Smooth muscle cell (in vitro differentiated cells): ENCODE data around the gene TRAPPC14. TPM values are rescaled to one million over a fixed set of nuclear protein-coding genes. Genes with fewer than 3 reads are reported as not detected.
"Not testable (repeated sequence)": the region's sequence is repeated elsewhere in the genome, so short reads cannot be mapped to it uniquely, and the experiment has no call there.

Experiments used
- DNase-seq: peaks from one replicate; lab custom pipeline; 2025; ENCODE audit not compliant: unreplicated experiment; lab: John Stamatoyannopoulos, UW
- H2AFZ ChIP-seq: fragments of 200-600 bp; sonication (generic); 2 replicates; pipeline ENCODE4 v1.6.0; 2016; ENCODE audit warnings: antibody characterized with exemption, low read depth, mild to moderate bottlenecking
- H3F3A ChIP-seq: fragments of 200-600 bp; sonication (generic); 2 replicates; pipeline ENCODE4 v1.6.0; 2017; ENCODE audit warnings: antibody characterized with exemption, low read depth
- H3K27ac ChIP-seq: fragments of 200-600 bp; sonication (generic); 2 replicates; pipeline ENCODE4 v1.5.1; 2016; ENCODE audit warnings: low read depth, mild to moderate bottlenecking
- H3K27me3 ChIP-seq: fragments of 200-600 bp; sonication (generic); 2 replicates; pipeline ENCODE4 v1.6.1; 2016; ENCODE audit warnings: low read depth, mild to moderate bottlenecking
- H3K36me3 ChIP-seq: fragments of 200-600 bp; sonication (generic); 2 replicates; pipeline ENCODE4 v1.5.1; 2016; ENCODE audit warnings: low read depth
- H3K4me1 ChIP-seq: fragments of 200-600 bp; sonication (generic); 2 replicates; pipeline ENCODE4 v1.5.1; 2016; ENCODE audit warnings: low read depth
- H3K4me2 ChIP-seq: fragments of 200-600 bp; sonication (generic); 2 replicates; pipeline ENCODE4 v1.6.0; 2016; ENCODE audit warnings: mild to moderate bottlenecking
- H3K4me3 ChIP-seq: fragments of 200-600 bp; sonication (generic); 2 replicates; pipeline ENCODE4 v1.5.1; 2016; ENCODE audit warnings: mild to moderate bottlenecking
- H3K79me2 ChIP-seq: fragments of 200-600 bp; sonication (generic); 2 replicates; pipeline ENCODE4 v1.6.0; 2016; ENCODE audit warnings: low read depth, mild to moderate bottlenecking
- H3K9ac ChIP-seq: fragments of 200-600 bp; sonication (generic); 2 replicates; pipeline ENCODE4 v1.6.0; 2016; ENCODE audit warnings: low read depth
- H3K9me3 ChIP-seq: fragments of 200-600 bp; sonication (generic); replicated peaks from 2 replicates; pipeline ENCODE4 v1.5.1; 2016; ENCODE audit warnings: low read depth
- H4K20me1 ChIP-seq: fragments of 200-600 bp; sonication (generic); 2 replicates; pipeline ENCODE4 v1.6.0; 2016; ENCODE audit warnings: low read depth
- CTCF ChIP-seq: fragments of 200-600 bp; sonication (generic); IDR thresholded peaks from 2 replicates; pipeline ENCODE4 v1.5.1; 2017; ENCODE audit warnings: borderline replicate concordance, mild to moderate bottlenecking, antibody characterized with exemption; ENCODE audit not compliant: insufficient read depth, poor library complexity, severe bottlenecking
- WGBS: methylation state at CpG from one replicate; pipeline ENCODE4 v1.1.7; 2016; ENCODE audit warnings: low lambda C conversion rate; 5-methylcytosine and 5-hydroxymethylcytosine counted together
- polyA plus RNA-seq: library from polyadenylated mRNA; unstranded; fragments of >200 nt; fragmentation: Nextera tagmentation; extraction: Ambion mirVana; gene quantifications from 2 replicates; pipeline ENCODE4 v1.2.1, GENCODE V29; 2016
- total RNA-seq: library from RNA; depleted of rRNA; stranded (reverse); fragments of >200 nt; gene quantifications from 2 replicates; pipeline ENCODE4 v1.2.3, GENCODE V29; 2014

TRAPPC14 gene
- total RNA-seq (4.4 and 7.0 TPM in 2 replicates), polyA plus RNA-seq (5.4 and 14.7 TPM in 2 replicates)

GRCh38 chr7:100158229-100159098 lies at the start of gene TRAPPC14:
Gene TRAPPC14, minus strand, starts transcription at chr7:100158723. Its CDS starts 224 bp downstream, at chr7:100158499.
- H3K79me2 ChIP-seq: no peaks in the 10 kb centered on the region
- peak within 1 kb of the TSS; percentile 99 for H3K4me2 ChIP-seq
- peak within 1 kb of the TSS; percentile 86 for H3K9ac ChIP-seq
- peak; percentile 82 for DNase-seq
- peak within 1 kb of the TSS; percentile 50 for H3K27ac ChIP-seq
- H3K4me1 ChIP-seq: peaks cover 9% of the 10 kb centered on the region
- H2AFZ ChIP-seq: peak within 1 kb of the TSS; percentile 83
- H3K9me3 ChIP-seq: no peaks in the 10 kb centered on the region
- no peaks in the 10 kb centered on the region for H3K27me3 ChIP-seq
- WGBS: 11% methylated on average over 31 of the region's 87 CpGs
- no peak for TF ChIP-seq CTCF
- H4K20me1 ChIP-seq: peaks cover 27% of the 10 kb centered on the region
- H3F3A ChIP-seq: peaks cover 10% of the 10 kb centered on the region
- H3K4me3 ChIP-seq: peak within 1 kb of the TSS; percentile 100
- no peaks in the 10 kb centered on the region for H3K36me3 ChIP-seq

- Histone ChIP-seq H3K9ac (no peak overlapping the region), H2AFZ (no peak overlapping the region), H3K27ac (no peak overlapping the region), H3K27me3 (peaks cover 26% of the 10 kb centered on the region), H3K4me1 (no peaks in the 10 kb centered on the region), H3K9me3 (no peaks in the 10 kb centered on the region), H4K20me1 (no peaks in the 10 kb centered on the region), H3K36me3 (no peaks in the 10 kb centered on the region), H3F3A (no peaks in the 10 kb centered on the region), H3K4me3 (no peak overlapping the region), H3K79me2 (no peaks in the 10 kb centered on the region), H3K4me2 (no peak overlapping the region)
- no peak for TF ChIP-seq CTCF
- no peak for DNase-seq
- 94% methylated on average over 9 of the region's 9 CpGs for WGBS
Observed at GRCh38 chr7:100204454-100204853, 45.9 kb upstream of the TRAPPC14 start.

GRCh38 chr7:100200693-100201092 lies 42.2 kb upstream of the TRAPPC14 start:
- Histone ChIP-seq H3K4me1 (no peaks in the 10 kb centered on the region), H3K79me2 (no peaks in the 10 kb centered on the region), H2AFZ (no peak overlapping the region), H3K9ac (no peak overlapping the region), H3K4me2 (no peak overlapping the region), H3K36me3 (no peaks in the 10 kb centered on the region), H4K20me1 (no peaks in the 10 kb centered on the region), H3F3A (no peaks in the 10 kb centered on the region), H3K9me3 (no peaks in the 10 kb centered on the region), H3K27ac (no peak overlapping the region), H3K27me3 (peaks cover 31% of the 10 kb centered on the region), H3K4me3 (no peak overlapping the region)
- TF ChIP-seq CTCF: no peak
- DNase-seq: no peak
- 88% methylated on average over 11 of the region's 11 CpGs for WGBS

GRCh38 chr7:100198266-100198665 lies 39.7 kb upstream of the TRAPPC14 start:
- H3K27me3 ChIP-seq: peaks cover 31% of the 10 kb centered on the region
- no peak overlapping the region for H3K27ac ChIP-seq
- WGBS: 97% methylated on average over 10 of the region's 10 CpGs
- no peak overlapping the region for H3K4me3 ChIP-seq
- H3K79me2 ChIP-seq: no peaks in the 10 kb centered on the region
- no peaks in the 10 kb centered on the region for H3F3A ChIP-seq
- no peaks in the 10 kb centered on the region for H3K9me3 ChIP-seq
- H3K4me1 ChIP-seq: no peaks in the 10 kb centered on the region
- H3K36me3 ChIP-seq: no peaks in the 10 kb centered on the region
- TF ChIP-seq CTCF: no peak
- H2AFZ ChIP-seq: no peak overlapping the region
- H3K4me2 ChIP-seq: no peak overlapping the region
- no peak for DNase-seq
- H4K20me1 ChIP-seq: no peaks in the 10 kb centered on the region
- H3K9ac ChIP-seq: no peak overlapping the region

GRCh38 chr7:100195901-100196322 lies 37.4 kb upstream of the TRAPPC14 start:
- H3K9me3 ChIP-seq, H3K79me2 ChIP-seq, DNase-seq, H3K36me3 ChIP-seq, H3K4me1 ChIP-seq, H3K9ac ChIP-seq, H4K20me1 ChIP-seq, H3K27ac ChIP-seq, H2AFZ ChIP-seq, H3F3A ChIP-seq, H3K4me2 ChIP-seq, H3K4me3 ChIP-seq: not testable (repeated sequence)
- 98% methylated on average over 6 of the region's 6 CpGs for WGBS
- H3K27me3 ChIP-seq: peaks cover 14% of the 10 kb centered on the region
